WERI-Rb-1 (cell line): Measurements from ENCODE around the gene MBOAT2.

ENCODE experiments used
- DNase-seq: peaks from one replicate; pipeline ENCODE4 v3.0.0-alpha.2; 2020
- H3K27ac ChIP-seq: fragments of 250-450 bp; sonication (Bioruptor Pico); 2 replicates; pipeline ENCODE4 v1.5.1; 2020; ENCODE audit warnings: mild to moderate bottlenecking, moderate library complexity
- H3K27me3 ChIP-seq: fragments of 250-450 bp; sonication (Bioruptor Pico); 2 replicates; pipeline ENCODE4 v1.5.1; 2021; ENCODE audit warnings: mild to moderate bottlenecking, low read depth, moderate library complexity; ENCODE audit not compliant: insufficient read depth, severe bottlenecking
- H3K36me3 ChIP-seq: fragments of 250-450 bp; sonication (Bioruptor Pico); 2 replicates; pipeline ENCODE4 v1.5.1; 2020; ENCODE audit warnings: mild to moderate bottlenecking, moderate library complexity
- H3K4me3 ChIP-seq: 2 replicates; pipeline ENCODE4 v1.5.1; 2011; ENCODE audit warnings: low read depth, mild to moderate bottlenecking, control low read depth, low read length
- H3K9me3 ChIP-seq: fragments of 250-450 bp; sonication (Bioruptor Pico); 2 replicates; pipeline ENCODE4 v1.5.1; 2021; ENCODE audit warnings: mild to moderate bottlenecking, moderate library complexity; ENCODE audit not compliant: severe bottlenecking
- TF ChIP-seq, protein P1 (sequence below): IDR thresholded peaks from 2 replicates; pipeline ENCODE4 v1.5.1; 2011; ENCODE audit warnings: low read depth, mild to moderate bottlenecking, control low read depth, inconsistent platforms, low read length

Gene MBOAT2

DNA sequence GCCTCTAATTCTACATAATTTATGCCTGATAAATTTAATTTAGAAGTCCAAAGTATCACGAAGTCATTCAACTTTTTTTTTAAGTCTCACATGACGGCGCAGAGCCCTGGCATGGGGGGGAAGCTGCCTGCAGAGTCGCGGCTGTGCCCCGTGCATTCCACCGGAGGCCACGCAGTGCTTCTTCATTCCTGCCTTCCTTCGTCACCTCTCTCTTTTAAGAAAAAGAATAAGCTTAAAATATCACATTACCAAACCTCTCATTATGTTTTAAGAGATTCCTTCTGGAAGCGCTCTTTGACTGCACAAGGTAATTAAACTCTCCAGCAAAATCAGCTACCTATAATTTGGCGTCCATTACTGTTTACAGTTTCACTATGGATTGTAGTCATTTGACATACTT lies 145.8 kb downstream of the MBOAT2 start:
- H3K36me3 ChIP-seq, result no peaks in the 10 kb centered on the region; the same call in 1 of the 2 replicates
- DNase-seq, result no peak
- TF ChIP-seq, protein P1, sequence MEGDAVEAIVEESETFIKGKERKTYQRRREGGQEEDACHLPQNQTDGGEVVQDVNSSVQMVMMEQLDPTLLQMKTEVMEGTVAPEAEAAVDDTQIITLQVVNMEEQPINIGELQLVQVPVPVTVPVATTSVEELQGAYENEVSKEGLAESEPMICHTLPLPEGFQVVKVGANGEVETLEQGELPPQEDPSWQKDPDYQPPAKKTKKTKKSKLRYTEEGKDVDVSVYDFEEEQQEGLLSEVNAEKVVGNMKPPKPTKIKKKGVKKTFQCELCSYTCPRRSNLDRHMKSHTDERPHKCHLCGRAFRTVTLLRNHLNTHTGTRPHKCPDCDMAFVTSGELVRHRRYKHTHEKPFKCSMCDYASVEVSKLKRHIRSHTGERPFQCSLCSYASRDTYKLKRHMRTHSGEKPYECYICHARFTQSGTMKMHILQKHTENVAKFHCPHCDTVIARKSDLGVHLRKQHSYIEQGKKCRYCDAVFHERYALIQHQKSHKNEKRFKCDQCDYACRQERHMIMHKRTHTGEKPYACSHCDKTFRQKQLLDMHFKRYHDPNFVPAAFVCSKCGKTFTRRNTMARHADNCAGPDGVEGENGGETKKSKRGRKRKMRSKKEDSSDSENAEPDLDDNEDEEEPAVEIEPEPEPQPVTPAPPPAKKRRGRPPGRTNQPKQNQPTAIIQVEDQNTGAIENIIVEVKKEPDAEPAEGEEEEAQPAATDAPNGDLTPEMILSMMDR, result no peak
- no peak overlapping the region for H3K27ac ChIP-seq
- no peaks in the 10 kb centered on the region for H3K27me3 ChIP-seq
- H3K9me3 ChIP-seq, result no peaks in the 10 kb centered on the region
- no peak overlapping the region for H3K4me3 ChIP-seq

DNA sequence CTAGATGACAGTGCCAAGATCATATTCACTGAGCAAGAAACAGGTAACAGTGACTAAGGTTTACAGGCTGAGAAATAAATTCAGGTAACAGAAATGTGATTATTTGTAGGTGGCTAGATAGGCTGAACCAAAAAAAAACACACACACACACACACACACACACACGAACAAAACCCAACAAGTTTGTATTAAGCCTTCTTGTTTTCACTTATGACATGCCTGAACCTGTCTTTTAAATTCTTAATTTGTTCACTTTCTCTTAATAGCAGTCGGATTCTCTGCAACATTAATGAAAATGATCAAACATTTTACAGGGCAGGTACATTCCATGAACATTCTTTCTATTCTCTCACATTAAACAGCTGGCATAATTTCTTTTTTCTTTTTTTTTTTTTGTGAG lies 147.3 kb downstream of the MBOAT2 start:
- H3K27me3 ChIP-seq, result no peaks in the 10 kb centered on the region
- no peaks in the 10 kb centered on the region for H3K9me3 ChIP-seq
- DNase-seq, result no peak
- H3K4me3 ChIP-seq, result no peak overlapping the region
- H3K36me3 ChIP-seq, result no peaks in the 10 kb centered on the region; the same call in 1 of the 2 replicates
- TF ChIP-seq, protein P1, result no peak
- no peak overlapping the region for H3K27ac ChIP-seq

DNA sequence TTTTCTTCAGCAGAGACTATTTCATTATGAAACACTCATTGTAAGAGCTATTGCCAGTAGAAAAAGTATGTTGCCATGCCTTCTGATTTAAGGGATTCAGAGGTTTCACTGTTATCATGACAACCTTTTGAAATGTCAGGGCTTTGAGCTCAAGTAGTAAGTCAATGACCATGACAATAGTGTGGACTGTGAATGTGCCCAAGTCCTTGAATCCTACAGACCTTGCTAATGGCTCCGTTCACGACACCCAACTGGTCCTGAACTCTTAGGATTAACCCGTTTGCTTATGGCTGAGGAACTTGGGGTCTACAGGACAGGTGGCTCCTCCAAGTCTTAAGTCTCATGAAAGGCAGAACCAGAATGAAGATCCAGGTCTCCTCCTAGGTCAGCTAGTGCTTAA lies 148.5 kb downstream of the MBOAT2 start:
- TF ChIP-seq, protein P1, result no peak
- Histone ChIP-seq H3K4me3 (no peak overlapping the region), H3K27me3 (no peaks in the 10 kb centered on the region), H3K27ac (no peak overlapping the region), H3K9me3 (no peaks in the 10 kb centered on the region), H3K36me3 (no peaks in the 10 kb centered on the region; the same call in 1 of the 2 replicates)
- DNase-seq, result no peak

DNA sequence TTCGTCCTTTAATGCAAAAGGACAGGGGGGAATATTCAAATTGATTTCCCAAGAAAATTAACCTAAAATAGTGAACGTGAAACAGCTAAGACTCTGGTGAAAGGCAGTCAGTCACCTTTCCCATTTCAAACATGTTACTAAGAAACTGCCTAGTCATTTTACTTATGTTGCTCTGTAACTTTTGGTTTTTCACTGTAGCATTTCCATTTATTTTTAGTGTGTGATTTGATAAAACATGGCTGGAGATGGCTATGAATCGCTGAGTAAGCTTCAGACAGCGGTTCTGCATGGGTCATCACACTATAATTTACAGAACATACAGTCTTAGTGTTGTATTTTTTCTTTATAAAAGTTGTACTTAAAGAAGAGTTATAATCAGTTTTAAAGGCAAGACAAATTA lies 150.1 kb downstream of the MBOAT2 start:
- TF ChIP-seq, protein P1, result no peak
- no peak overlapping the region for H3K4me3 ChIP-seq
- H3K27me3 ChIP-seq, result no peaks in the 10 kb centered on the region
- no peak overlapping the region for H3K27ac ChIP-seq
- H3K36me3 ChIP-seq, result no peaks in the 10 kb centered on the region
- no peaks in the 10 kb centered on the region for H3K9me3 ChIP-seq
- DNase-seq, result no peak

DNA sequence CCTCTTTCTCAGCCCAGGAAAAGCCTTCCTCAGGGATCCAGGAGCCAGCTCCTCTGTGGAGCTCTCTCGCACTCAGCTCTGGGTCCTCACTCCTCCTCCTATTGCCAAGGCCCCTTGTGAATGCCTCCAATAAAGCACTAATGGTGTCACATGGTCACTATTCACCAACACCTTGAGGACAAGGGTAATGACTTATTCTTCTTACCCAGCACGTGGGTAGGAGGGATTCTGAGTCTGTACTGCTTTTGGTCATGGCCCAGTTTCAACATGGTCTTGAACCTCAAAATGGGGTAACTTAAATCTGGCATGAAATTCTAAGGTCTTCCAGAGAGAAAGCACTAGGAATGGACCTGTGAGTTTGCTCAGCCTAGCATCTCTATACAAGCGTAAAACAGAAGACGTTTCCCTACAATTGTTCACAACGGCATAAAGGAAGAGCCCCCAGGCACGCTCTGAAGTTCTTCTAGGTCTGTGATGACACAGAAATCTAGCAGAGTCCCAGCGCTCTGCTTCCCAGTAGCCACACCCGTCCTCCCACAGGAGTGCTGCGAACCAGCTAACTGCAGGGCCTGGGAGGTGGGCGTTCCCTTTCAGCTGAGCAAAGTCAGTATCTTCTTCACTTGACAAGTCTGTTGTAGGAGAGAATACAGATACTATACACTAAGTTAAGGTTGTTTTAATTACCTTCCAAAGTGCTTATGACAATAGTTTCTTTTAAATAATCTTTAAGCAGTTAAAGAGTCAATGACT lies 151.5 kb downstream of the MBOAT2 start:
- TF ChIP-seq, protein P1, result no peak
- no peaks in the 10 kb centered on the region for H3K27me3 ChIP-seq
- no peaks in the 10 kb centered on the region for H3K9me3 ChIP-seq
- no peak for DNase-seq
- H3K36me3 ChIP-seq, result no peaks in the 10 kb centered on the region
- no peak overlapping the region for H3K27ac ChIP-seq
- H3K4me3 ChIP-seq, result no peak overlapping the region
